Heart left ventricle (tissue), 16 donors: ENCODE results near the gene AK4. TPM values are rescaled to one million over a fixed set of nuclear protein-coding genes. Genes with fewer than 3 reads are reported as not detected.

Experiments used
- ATAC-seq, 4 donors: fragments of 200-7000 bp; cut with Tn5 transposase; one replicate each; pipeline ENCODE4 v1.9.1; 2020 to 2022; ENCODE audit warnings: moderate library complexity in 4 of 4, mild to moderate bottlenecking in 3 of 4, moderate number of reproducible peaks in 1 of 4
- DNase-seq, 5 donors: peaks; one replicate each; pipeline ENCODE4 v3.0.0-alpha.2; 2020
- H3K27ac ChIP-seq, 12 donors: fragments of 200-600 bp; sonication (generic) in 4 of 12; one replicate each; pipeline versions ENCODE4 v1.5.0 to v1.8.0; 2016 to 2022; ENCODE audit warnings: mild to moderate bottlenecking in 2 of 12
- H3K27me3 ChIP-seq, 9 donors: fragments of 200-600 bp; sonication (generic) in 2 of 9; one replicate each; pipeline versions ENCODE4 v1.5.1 to v1.8.0; 2016 to 2022; ENCODE audit warnings: mild to moderate bottlenecking in 3 of 9
- H3K36me3 ChIP-seq, 9 donors: fragments of 200-600 bp; sonication (generic) in 2 of 9; one replicate each; pipeline versions ENCODE4 v1.5.0 to v1.8.0; 2018 to 2022; ENCODE audit warnings: mild to moderate bottlenecking in 2 of 9
- H3K4me1 ChIP-seq, 12 donors: fragments of 200-600 bp; sonication (generic) in 4 of 12; one replicate each; pipeline versions ENCODE4 v1.5.0 to v1.8.0; 2016 to 2022; ENCODE audit warnings: mild to moderate bottlenecking in 3 of 12
- H3K4me3 ChIP-seq, 12 donors: fragments of 200-600 bp; sonication (generic) in 4 of 12; one replicate each; pipeline versions ENCODE4 v1.5.0 to v1.8.0; 2017 to 2022; ENCODE audit warnings: mild to moderate bottlenecking in 9 of 12, moderate library complexity in 4 of 12
- H3K9me3 ChIP-seq, 12 donors: fragments of 200-600 bp; sonication (generic) in 4 of 12; one replicate each; pipeline versions ENCODE4 v1.5.0 to v1.8.0; 2016 to 2022; ENCODE audit warnings: mild to moderate bottlenecking in 1 of 12
- POLR2A ChIP-seq, 2 donors: fragments of 450-650 bp; IDR thresholded peaks; one replicate each; pipeline ENCODE4 v1.6.1; 2017; ENCODE audit warnings: antibody characterized with exemption in 2 of 2, mild to moderate bottlenecking in 2 of 2, moderate library complexity in 2 of 2
- WGBS, 4 donors: extraction: QIAGEN DNeasy Blood & Tissue Kit in 2 of 4; methylation state at CpG; one replicate each; pipeline versions ENCODE4 v1.1.5 to v1.1.7; 2013 to 2018; 5-methylcytosine and 5-hydroxymethylcytosine counted together
- intact Hi-C, 10 donors: fragments of 100-400 bp; cut with DNase I; formaldehyde crosslinking; loops; one replicate each; pipeline versions ENCODE4 v1.11.1 to v1.14.2; 2022
- polyA plus RNA-seq, 2 donors: library from polyadenylated mRNA; stranded (reverse); fragments of 200-250 nt; gene quantifications; one replicate each; pipeline ENCODE4 v1.2.3, GENCODE V29; 2013
- total RNA-seq, 9 donors: library from RNA; depleted of rRNA in 2 of 9; stranded (reverse); fragments of >200 nt in 2 of 9; fragmentation: NEBNext Ultra II Directional in 3 of 9; extraction: Animal tissue kit (Norgen Biotek cat#: 25700) in 3 of 9; gene quantifications; one replicate each; pipeline versions ENCODE4 v1.1.0 to v1.2.4, GENCODE V29; 2016 to 2023
- TF ChIP-seq, protein P1 (sequence below), 12 donors: fragments of 200-600 bp; sonication (generic) in 4 of 12; IDR thresholded peaks; one replicate each; pipeline versions ENCODE4 v1.5.0 to v1.8.0; 2018 to 2022; ENCODE audit warnings: antibody characterized with exemption in 12 of 12, mild to moderate bottlenecking in 5 of 12
- donor health status: ischemic (EF 13 %, LVEDD 7.1; RV severe dilation, severe dysfunction).
- donor health status: healthy with polysubstance abuse.
- donor health status: DM: no; HTN: yes; CAD: no.
- donor health status: DM: no; HTN: no; CAD: no.
- donor health status: ischemic (EF 25% LVEDD 6.9; RV normal size, moderate dysfunction).
- donor health status: ischemic (EF 25% LVEDD 5.7; RV mildly dilated, moderate dysfunction).
- donor health status: healthy.
- donor health status: DM: yes; HTN: yes; CAD: no.
- donor health status: ischemic (EF 35%, LVEDD 5.7; RV mildly dilated, moderate dysfunction).
- donor health status: nonischemic (EF 11% LVEDD 7.7; RV severe dilation, severe dysfunction).
- donor health status: DM: yes; HTN: yes; CAD: no.
- donor health status: PGD.
- donor health status: ischemic (EF 29% LVEDD 5.4; RV normal size, mild dysfunction).
- donor health status: nonischemic (EF 23%, LVEDD 6.1; RV moderate dilation, normal function).

AK4 gene
- total and polyA plus RNA-seq, 11 donors = 16.0 to 181 (median 122) TPM

GRCh38 chr1:65182658-65183268 lies 34.8 kb downstream of the AK4 start:
- 45 to 77% (median 65%) methylated on average over 2 of the region's 2 CpGs for WGBS, 4 donors
- no peak for DNase-seq
- no peaks in the 10 kb centered on the region for H3K27me3 ChIP-seq
- H3K36me3 ChIP-seq = no peaks in the 10 kb centered on the region
- H3K9me3 ChIP-seq = no peaks in the 10 kb centered on the region
- no peak overlapping the region for H3K27ac ChIP-seq
- ATAC-seq = no peak
- TF ChIP-seq, protein P1, sequence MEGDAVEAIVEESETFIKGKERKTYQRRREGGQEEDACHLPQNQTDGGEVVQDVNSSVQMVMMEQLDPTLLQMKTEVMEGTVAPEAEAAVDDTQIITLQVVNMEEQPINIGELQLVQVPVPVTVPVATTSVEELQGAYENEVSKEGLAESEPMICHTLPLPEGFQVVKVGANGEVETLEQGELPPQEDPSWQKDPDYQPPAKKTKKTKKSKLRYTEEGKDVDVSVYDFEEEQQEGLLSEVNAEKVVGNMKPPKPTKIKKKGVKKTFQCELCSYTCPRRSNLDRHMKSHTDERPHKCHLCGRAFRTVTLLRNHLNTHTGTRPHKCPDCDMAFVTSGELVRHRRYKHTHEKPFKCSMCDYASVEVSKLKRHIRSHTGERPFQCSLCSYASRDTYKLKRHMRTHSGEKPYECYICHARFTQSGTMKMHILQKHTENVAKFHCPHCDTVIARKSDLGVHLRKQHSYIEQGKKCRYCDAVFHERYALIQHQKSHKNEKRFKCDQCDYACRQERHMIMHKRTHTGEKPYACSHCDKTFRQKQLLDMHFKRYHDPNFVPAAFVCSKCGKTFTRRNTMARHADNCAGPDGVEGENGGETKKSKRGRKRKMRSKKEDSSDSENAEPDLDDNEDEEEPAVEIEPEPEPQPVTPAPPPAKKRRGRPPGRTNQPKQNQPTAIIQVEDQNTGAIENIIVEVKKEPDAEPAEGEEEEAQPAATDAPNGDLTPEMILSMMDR (IDR thresholded peaks at IDR 0.05) = no peak
- no peak for TF ChIP-seq POLR2A (IDR thresholded peaks at IDR 0.05)
- peaks cover 0 to 34% (median 10%) of the 10 kb centered on the region in 12 donors for H3K4me1 ChIP-seq
- intact Hi-C loops = loop anchor here in 1 of 10 donors (5.0 kb wide), 1 partner anchor 35 kb away; the partner anchor contains the start of gene AK4
- no peak overlapping the region for H3K4me3 ChIP-seq

DNA sequence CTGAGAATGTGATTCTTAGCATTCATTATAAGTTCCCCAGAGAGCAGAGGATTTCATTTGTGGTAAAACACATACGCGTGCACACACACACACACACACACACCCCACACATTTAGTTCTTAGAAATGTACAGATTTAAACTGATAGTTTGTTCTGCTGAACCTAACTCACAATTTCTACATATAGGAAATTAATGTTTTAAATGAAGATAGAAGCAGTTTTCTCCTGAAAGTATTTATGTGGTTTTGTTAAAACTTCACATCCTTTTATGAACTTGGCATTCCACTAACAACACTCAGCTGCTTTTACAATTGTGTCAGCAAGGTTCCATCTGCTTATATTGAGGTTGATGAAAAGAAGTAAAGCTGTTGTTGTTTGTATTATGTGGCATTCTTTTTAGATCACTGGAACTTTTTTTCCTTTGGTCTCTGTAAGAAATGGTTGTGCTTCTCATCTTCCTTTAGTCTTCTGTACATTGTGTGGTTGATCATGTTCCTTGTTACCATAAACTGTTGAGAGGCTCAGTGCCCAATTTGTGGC lies 41.6 kb downstream of the AK4 start:
- H3K27ac ChIP-seq = peak overlapping the region in 1 of 12 donors; percentile 9
- H3K27me3 ChIP-seq = no peaks in the 10 kb centered on the region
- TF ChIP-seq, protein P1 (IDR thresholded peaks at IDR 0.05) = no peak
- TF ChIP-seq POLR2A (IDR thresholded peaks at IDR 0.05) = no peak
- no peak for DNase-seq
- peaks cover 0 to 16% (median 2%) of the 10 kb centered on the region in 12 donors for H3K4me1 ChIP-seq
- intact Hi-C loops = no loop called here
- 75 to 90% (median 84%) methylated on average over 2 of the region's 2 CpGs for WGBS, 4 donors
- H3K4me3 ChIP-seq = no peak overlapping the region
- H3K9me3 ChIP-seq = no peaks in the 10 kb centered on the region
- peaks cover 0 to 14% (median 3%) of the 10 kb centered on the region in 9 donors for H3K36me3 ChIP-seq
- ATAC-seq = no peak

GRCh38 chr1:65190229-65190628 lies 42.2 kb downstream of the AK4 start:
- no peak for ATAC-seq
- no peak for TF ChIP-seq POLR2A (IDR thresholded peaks at IDR 0.05)
- TF ChIP-seq, protein P1 (IDR thresholded peaks at IDR 0.05) = no peak
- no peak for DNase-seq
- Histone ChIP-seq H3K36me3 (peaks cover 0 to 14% (median 3%) of the 10 kb centered on the region in 9 donors), H3K27ac (peak overlapping the region in 1 of 12 donors; percentile 9), H3K27me3 (no peaks in the 10 kb centered on the region), H3K9me3 (no peaks in the 10 kb centered on the region), H3K4me3 (no peak overlapping the region), H3K4me1 (peaks cover 0 to 17% (median 4%) of the 10 kb centered on the region in 12 donors)
- WGBS, 4 donors = 74 to 77% (median 75%) methylated on average over 4 of the region's 4 CpGs
- intact Hi-C loops = no loop called here

- H3K36me3 ChIP-seq = peaks cover 0 to 14% (median 3%) of the 10 kb centered on the region in 9 donors
- DNase-seq = no peak
- H3K4me3 ChIP-seq = no peak overlapping the region
- WGBS, 4 donors = 95 to 98% (median 96%) methylated on average over 5 of the region's 5 CpGs
- H3K27me3 ChIP-seq = no peaks in the 10 kb centered on the region
- H3K27ac ChIP-seq = no peak overlapping the region
- no peak for ATAC-seq
- H3K9me3 ChIP-seq = no peaks in the 10 kb centered on the region
- peaks cover 0 to 39% (median 18%) of the 10 kb centered on the region in 12 donors for H3K4me1 ChIP-seq
- TF ChIP-seq POLR2A (IDR thresholded peaks at IDR 0.05) = no peak
- TF ChIP-seq, protein P1 (IDR thresholded peaks at IDR 0.05) = no peak
- intact Hi-C loops = no loop called here
Measured at GRCh38 chr1:65193129-65193695, 45.2 kb downstream of the AK4 start.
